Measurements from ENCODE around the gene CDC42EP3. TPM values are rescaled to one million over a fixed set of nuclear protein-coding genes. Genes with fewer than 3 reads are reported as not detected.

The CDC42EP3 gene
- total RNA-seq, 4 donors from 2014 or later = 8.1 to 24.7 (median 18.8) TPM

GRCh38 chr2:37676274-37676673 is 4.8 kb upstream of the CDC42EP3 start:
- WGBS, 2 donors = 44 to 75% methylated on average over 1 of the region's 1 CpG
- TF ChIP-seq POLR2A (IDR thresholded peaks at IDR 0.05) = no peak
- TF ChIP-seq CTCF (IDR thresholded peaks at IDR 0.05) = no peak
- H3K27me3 ChIP-seq = no peaks in the 10 kb centered on the region
- no peaks in the 10 kb centered on the region for H3K4me1 ChIP-seq
- H3K27ac ChIP-seq = no peak overlapping the region
- intact Hi-C loops (cut with DNase I) = loop anchor here (10.0 kb wide), 1 partner anchor 99 kb away; no protein-coding TSS in a partner anchor
- no peaks in the 10 kb centered on the region for H3K36me3 ChIP-seq
- H3K9me3 ChIP-seq = no peaks in the 10 kb centered on the region
- DNase-seq = no peak
- no peak overlapping the region for H3K4me3 ChIP-seq (replicated peaks in 1 of 3)

- H3K36me3 ChIP-seq = no peaks in the 10 kb centered on the region
- intact Hi-C loops (cut with DNase I) = loop anchor here (10.0 kb wide), 1 partner anchor 100 kb away; no protein-coding TSS in a partner anchor
- WGBS, 2 donors = 80 to 86% methylated on average over 2 of the region's 2 CpGs
- no peak for TF ChIP-seq CTCF (IDR thresholded peaks at IDR 0.05)
- TF ChIP-seq POLR2A (IDR thresholded peaks at IDR 0.05) = no peak
- no peak overlapping the region for H3K4me3 ChIP-seq (replicated peaks in 1 of 3)
- no peaks in the 10 kb centered on the region for H3K9me3 ChIP-seq
- H3K27me3 ChIP-seq = no peaks in the 10 kb centered on the region
- no peak overlapping the region for H3K27ac ChIP-seq
- peaks cover 0 to 5% of the 10 kb centered on the region in 2 donors for H3K4me1 ChIP-seq
- no peak for DNase-seq
Measured at GRCh38 chr2:37674946-37675345, 3.5 kb upstream of the CDC42EP3 start.

- no peaks in the 10 kb centered on the region for H3K9me3 ChIP-seq
- intact Hi-C loops (cut with DNase I) = loop anchor here (10.0 kb wide), 1 partner anchor 102 kb away; no protein-coding TSS in a partner anchor
- no peak for DNase-seq
- peaks cover 4 to 5% of the 10 kb centered on the region in 2 donors for H3K4me1 ChIP-seq
- WGBS, 2 donors = 19 to 24% methylated on average over 6 to 7 of the region's 7 CpGs
- H3K27ac ChIP-seq = peak overlapping the region; percentile 90 to 95 (median 94)
- H3K4me3 ChIP-seq (replicated peaks in 1 of 3) = peak overlapping the region; percentile 68 to 99 (median 97)
- TF ChIP-seq POLR2A (IDR thresholded peaks at IDR 0.05) = no peak
- no peak for TF ChIP-seq CTCF (IDR thresholded peaks at IDR 0.05)
- no peaks in the 10 kb centered on the region for H3K27me3 ChIP-seq
- H3K36me3 ChIP-seq = no peaks in the 10 kb centered on the region
Measured at GRCh38 chr2:37672870-37673184, 1.4 kb upstream of the CDC42EP3 start.

- Histone ChIP-seq H3K9me3 (no peaks in the 10 kb centered on the region), H3K4me1 (peaks cover 4 to 5% of the 10 kb centered on the region in 2 donors), H3K27me3 (no peaks in the 10 kb centered on the region), H3K36me3 (no peaks in the 10 kb centered on the region), H3K27ac (peak overlapping the region; percentile 90 to 95 (median 94)), H3K4me3 (replicated peaks in 1 of 3) (peak overlapping the region; percentile 68 to 99 (median 97))
- intact Hi-C loops (cut with DNase I) = loop anchor here (10.0 kb wide), 1 partner anchor 103 kb away; no protein-coding TSS in a partner anchor
- 1 to 2% methylated on average over 13 to 47 of the region's 69 CpGs for WGBS, 2 donors
- peak; percentile 86 for DNase-seq
- peak in 1 of 2 donors; percentile 34 for TF ChIP-seq POLR2A (IDR thresholded peaks at IDR 0.05)
- TF ChIP-seq CTCF (IDR thresholded peaks at IDR 0.05) = no peak
Measured at GRCh38 chr2:37672104-37672869, 845 bp upstream of the CDC42EP3 start.

- no peaks in the 10 kb centered on the region for H3K27me3 ChIP-seq
- peak overlapping the region; percentile 68 to 99 (median 97) for H3K4me3 ChIP-seq (replicated peaks in 1 of 3)
- no peak for TF ChIP-seq POLR2A (IDR thresholded peaks at IDR 0.05)
- no peak for TF ChIP-seq CTCF (IDR thresholded peaks at IDR 0.05)
- H3K27ac ChIP-seq = peak overlapping the region; percentile 90 to 95 (median 94)
- WGBS, 2 donors = 0% methylated on average over 4 of the region's 29 CpGs; no CpG with 5 or more reads in 1 of the 2 donors
- intact Hi-C loops (cut with DNase I) = loop anchor here (10.0 kb wide), 1 partner anchor 103 kb away; no protein-coding TSS in a partner anchor
- no peak for DNase-seq
- no peaks in the 10 kb centered on the region for H3K9me3 ChIP-seq
- peaks cover 5 to 7% of the 10 kb centered on the region in 2 donors for H3K4me1 ChIP-seq
- H3K36me3 ChIP-seq = no peaks in the 10 kb centered on the region
Measured at GRCh38 chr2:37671816-37672103, 318 bp upstream of the CDC42EP3 start.

Measured in thyroid gland (tissue), 4 donors.